ENCODE measurements around the gene MET.

- no peak for TF ChIP-seq CTCF (IDR thresholded peaks at IDR 0.05)
- TF ChIP-seq EP300 (IDR thresholded peaks at IDR 0.05) = no peak
Measured at GRCh38 chr7:116741625-116742316, 69.8 kb downstream of the MET start.
